ENCODE results near the gene TOGARAM2. TPM values are rescaled to one million over a fixed set of nuclear protein-coding genes. Genes with fewer than 3 reads are reported as not detected.

TOGARAM2 gene
- total RNA-seq, 1 experiment from 2014 or later = 0.75 TPM

DNA sequence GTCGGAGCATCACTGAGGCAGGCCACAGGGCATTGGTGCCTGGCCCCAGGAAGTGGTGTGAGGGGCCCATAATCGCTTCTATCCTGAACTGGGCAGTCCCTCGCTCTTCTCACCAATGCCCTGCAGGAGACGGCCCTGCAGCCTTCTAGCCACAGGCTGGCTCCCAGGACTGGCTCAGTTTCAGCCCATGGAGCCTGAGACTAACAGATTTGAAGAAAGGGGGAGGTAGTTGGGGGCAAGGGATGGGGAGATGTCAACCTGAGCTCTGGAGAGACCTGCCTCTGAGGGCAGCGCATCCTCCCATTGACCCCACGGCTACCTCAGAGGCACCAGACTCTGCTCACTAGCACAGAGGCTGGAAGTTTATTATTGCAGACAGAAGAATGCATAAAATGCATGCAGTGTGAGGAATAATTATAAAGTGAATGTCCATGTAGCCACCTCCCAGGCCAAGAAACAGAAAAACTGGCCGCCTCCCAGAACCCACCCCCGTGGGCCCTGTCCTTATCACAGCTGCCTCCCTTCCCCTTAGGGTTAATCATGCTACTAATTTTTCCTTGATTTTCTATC, 1.4 kb downstream of the TOGARAM2 start:
- Histone ChIP-seq H3K36me3 (ENCODE audit: insufficient read depth, low read length, poor library complexity, severe bottlenecking) (no peaks in the 10 kb centered on the region), H3K4me3 (ENCODE audit: low read depth, low read length, poor library complexity, severe bottlenecking) (no peak overlapping the region), H3K4me1 (ENCODE audit: insufficient read depth, low read length, poor library complexity, severe bottlenecking) (no peaks in the 10 kb centered on the region), H3K27ac (ENCODE audit: low read depth, low read length, poor library complexity, severe bottlenecking) (no peak overlapping the region), H3K9me3 (ENCODE audit: low read depth, low read length, poor library complexity, severe bottlenecking) (no peaks in the 10 kb centered on the region), H3K27me3 (replicated peaks; ENCODE audit: insufficient read depth, low read depth, low read length, poor library complexity) (no peaks in the 10 kb centered on the region)
- intact Hi-C loops (cut with micrococcal nuclease; ENCODE audit: unreplicated experiment) = no loop called here
- ChIA-PET POLR2A (ENCODE audit: low non-redundant PET) (no interaction called here), CTCF (interaction anchor here (0.6 kb wide), 1 partner anchor 863 kb away, joined by 5 read pairs; no protein-coding TSS in a partner anchor)
- BruUV-seq (replicated peaks) = no TSS peak
- DNase-seq (ENCODE audit: low spot score) = no peak
- TF ChIP-seq, protein P1, sequence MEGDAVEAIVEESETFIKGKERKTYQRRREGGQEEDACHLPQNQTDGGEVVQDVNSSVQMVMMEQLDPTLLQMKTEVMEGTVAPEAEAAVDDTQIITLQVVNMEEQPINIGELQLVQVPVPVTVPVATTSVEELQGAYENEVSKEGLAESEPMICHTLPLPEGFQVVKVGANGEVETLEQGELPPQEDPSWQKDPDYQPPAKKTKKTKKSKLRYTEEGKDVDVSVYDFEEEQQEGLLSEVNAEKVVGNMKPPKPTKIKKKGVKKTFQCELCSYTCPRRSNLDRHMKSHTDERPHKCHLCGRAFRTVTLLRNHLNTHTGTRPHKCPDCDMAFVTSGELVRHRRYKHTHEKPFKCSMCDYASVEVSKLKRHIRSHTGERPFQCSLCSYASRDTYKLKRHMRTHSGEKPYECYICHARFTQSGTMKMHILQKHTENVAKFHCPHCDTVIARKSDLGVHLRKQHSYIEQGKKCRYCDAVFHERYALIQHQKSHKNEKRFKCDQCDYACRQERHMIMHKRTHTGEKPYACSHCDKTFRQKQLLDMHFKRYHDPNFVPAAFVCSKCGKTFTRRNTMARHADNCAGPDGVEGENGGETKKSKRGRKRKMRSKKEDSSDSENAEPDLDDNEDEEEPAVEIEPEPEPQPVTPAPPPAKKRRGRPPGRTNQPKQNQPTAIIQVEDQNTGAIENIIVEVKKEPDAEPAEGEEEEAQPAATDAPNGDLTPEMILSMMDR (conservative IDR thresholded peaks at IDR 0.05; ENCODE audit: low read depth, low read length) = no peak
- no peak for TF ChIP-seq EZH2 (IDR thresholded peaks at IDR 0.05; ENCODE audit: borderline replicate concordance, low read depth, low read length, poor library complexity, severe bottlenecking)

DNA sequence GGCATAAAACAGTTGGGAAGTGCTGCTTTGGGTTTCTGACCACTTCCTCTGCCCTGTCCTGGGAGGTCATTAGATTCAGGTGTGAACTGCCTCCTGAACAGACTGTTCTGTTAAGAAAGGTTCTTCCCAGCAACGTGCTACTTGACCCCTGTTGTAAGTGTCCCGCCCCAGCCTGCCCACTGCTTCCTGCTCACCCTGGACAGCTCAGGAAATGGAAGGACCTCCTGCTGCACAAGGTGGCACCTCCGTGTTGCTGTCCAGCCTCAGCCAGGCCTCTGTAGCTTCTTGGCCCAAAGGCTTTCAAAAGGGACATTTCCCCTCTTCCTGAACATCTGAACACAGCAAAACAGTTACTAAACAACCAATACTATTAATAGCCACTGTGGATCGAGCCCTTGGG, 5.3 kb downstream of the TOGARAM2 start:
- Histone ChIP-seq H3K27ac (ENCODE audit: low read depth, low read length, poor library complexity, severe bottlenecking) (no peak overlapping the region), H3K4me1 (ENCODE audit: insufficient read depth, low read length, poor library complexity, severe bottlenecking) (no peaks in the 10 kb centered on the region), H3K4me3 (ENCODE audit: low read depth, low read length, poor library complexity, severe bottlenecking) (no peak overlapping the region), H3K27me3 (replicated peaks; ENCODE audit: insufficient read depth, low read depth, low read length, poor library complexity) (no peaks in the 10 kb centered on the region), H3K36me3 (ENCODE audit: insufficient read depth, low read length, poor library complexity, severe bottlenecking) (no peaks in the 10 kb centered on the region), H3K9me3 (ENCODE audit: low read depth, low read length, poor library complexity, severe bottlenecking) (no peaks in the 10 kb centered on the region)
- DNase-seq (ENCODE audit: low spot score) = no peak
- BruUV-seq (replicated peaks) = no TSS peak
- TF ChIP-seq, protein P1 (conservative IDR thresholded peaks at IDR 0.05; ENCODE audit: low read depth, low read length) = no peak
- no peak for TF ChIP-seq EZH2 (IDR thresholded peaks at IDR 0.05; ENCODE audit: borderline replicate concordance, low read depth, low read length, poor library complexity, severe bottlenecking)
- ChIA-PET POLR2A (ENCODE audit: low non-redundant PET) (no interaction called here), CTCF (no interaction called here)
- intact Hi-C loops (cut with micrococcal nuclease; ENCODE audit: unreplicated experiment) = no loop called here

GRCh38 chr2:28989973-28990372, 8.9 kb downstream of the TOGARAM2 start:
- no peak for DNase-seq (ENCODE audit: low spot score)
- Histone ChIP-seq H3K4me3 (ENCODE audit: low read depth, low read length, poor library complexity, severe bottlenecking) (no peak overlapping the region), H3K27me3 (replicated peaks; ENCODE audit: insufficient read depth, low read depth, low read length, poor library complexity) (no peaks in the 10 kb centered on the region), H3K36me3 (ENCODE audit: insufficient read depth, low read length, poor library complexity, severe bottlenecking) (no peaks in the 10 kb centered on the region), H3K4me1 (ENCODE audit: insufficient read depth, low read length, poor library complexity, severe bottlenecking) (no peaks in the 10 kb centered on the region), H3K9me3 (ENCODE audit: low read depth, low read length, poor library complexity, severe bottlenecking) (no peaks in the 10 kb centered on the region), H3K27ac (ENCODE audit: low read depth, low read length, poor library complexity, severe bottlenecking) (no peak overlapping the region)
- ChIA-PET POLR2A (ENCODE audit: low non-redundant PET) (no interaction called here), CTCF (no interaction called here)
- no TSS peak for BruUV-seq (replicated peaks)
- TF ChIP-seq, protein P1 (conservative IDR thresholded peaks at IDR 0.05; ENCODE audit: low read depth, low read length) = no peak
- TF ChIP-seq EZH2 (IDR thresholded peaks at IDR 0.05; ENCODE audit: borderline replicate concordance, low read depth, low read length, poor library complexity, severe bottlenecking) = no peak
- intact Hi-C loops (cut with micrococcal nuclease; ENCODE audit: unreplicated experiment) = no loop called here

All from A673 (cell line).